Measurements from ENCODE around the gene UQCC2.

UQCC2 gene

DNA sequence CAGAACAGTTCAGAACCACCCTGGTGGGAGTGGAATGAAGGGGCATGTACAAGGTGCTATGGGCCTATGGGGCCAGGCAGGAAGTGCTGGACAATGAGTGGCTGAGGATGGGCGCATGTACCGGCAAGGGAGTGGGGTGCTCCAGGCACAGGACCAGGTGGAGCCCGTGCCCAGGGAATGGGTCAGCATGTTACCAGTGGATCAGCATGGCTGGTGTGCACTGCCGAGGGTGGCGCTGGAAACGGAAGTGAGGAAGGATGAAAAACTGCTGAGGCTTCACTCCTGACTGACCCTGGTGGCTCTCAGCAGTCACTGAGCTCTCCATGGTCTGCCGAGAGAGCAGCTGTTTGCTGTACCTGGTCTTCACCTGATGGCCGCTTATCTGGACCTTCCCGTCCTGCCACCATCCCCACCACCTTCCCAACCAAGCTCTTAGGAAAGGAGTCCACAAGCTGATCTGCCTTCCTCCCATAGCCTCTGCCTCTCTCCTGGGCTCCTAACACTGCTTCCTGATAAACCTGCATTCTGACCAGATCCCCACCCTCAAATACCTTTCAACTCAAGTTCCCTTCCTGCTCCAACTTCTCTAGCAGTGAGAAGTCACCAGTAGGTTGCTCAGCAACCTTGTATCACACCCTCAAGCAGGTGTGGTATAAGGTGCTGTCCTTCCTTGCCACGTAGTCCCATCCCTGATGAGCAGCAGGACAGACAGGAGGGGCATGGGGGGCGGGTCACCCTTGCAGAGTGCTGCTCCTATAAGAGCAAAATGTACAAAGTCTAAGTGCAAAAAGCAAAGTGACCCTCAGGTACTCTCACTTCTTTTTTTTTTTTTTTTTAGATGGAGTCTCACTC lies 7.1 kb downstream of the UQCC2 start:
- no peak for DNase-seq

GRCh38 chr6:33702345-33702977 lies 9.0 kb downstream of the UQCC2 start:
- peak; percentile 36 to 39 for DNase-seq

DNA sequence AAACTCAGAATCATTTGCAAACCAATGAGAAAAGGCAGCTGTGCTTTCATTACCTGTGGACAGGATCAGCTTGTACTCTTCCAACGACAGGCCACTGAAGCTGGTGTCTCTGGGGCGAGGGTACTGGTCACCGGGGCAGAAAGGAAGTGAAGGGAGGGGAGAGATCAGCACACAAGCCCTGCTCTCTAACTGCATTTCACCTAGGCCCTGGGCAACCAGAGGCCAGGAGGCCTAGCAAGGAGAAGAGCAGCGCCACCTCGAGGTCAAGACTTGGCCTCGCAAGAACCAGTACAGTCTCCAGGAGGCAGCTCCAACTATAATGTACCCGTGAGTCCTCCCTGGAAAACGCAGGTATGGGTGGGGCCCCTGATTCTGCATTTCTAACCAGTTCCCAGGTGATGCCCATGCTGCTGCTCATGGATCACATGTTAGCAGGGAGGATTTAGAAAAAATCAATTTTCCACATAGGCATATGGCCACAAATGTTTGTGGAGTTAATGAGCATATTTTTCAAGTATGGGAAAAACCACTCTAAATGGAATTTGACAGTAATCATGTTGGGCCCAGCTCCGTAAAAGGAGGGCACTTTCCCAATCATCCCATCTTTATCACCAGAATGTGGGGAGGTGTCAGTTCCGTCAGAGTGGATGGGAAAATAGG lies 11.0 kb downstream of the UQCC2 start:
- peak; percentile 77 to 80 for DNase-seq

DNA sequence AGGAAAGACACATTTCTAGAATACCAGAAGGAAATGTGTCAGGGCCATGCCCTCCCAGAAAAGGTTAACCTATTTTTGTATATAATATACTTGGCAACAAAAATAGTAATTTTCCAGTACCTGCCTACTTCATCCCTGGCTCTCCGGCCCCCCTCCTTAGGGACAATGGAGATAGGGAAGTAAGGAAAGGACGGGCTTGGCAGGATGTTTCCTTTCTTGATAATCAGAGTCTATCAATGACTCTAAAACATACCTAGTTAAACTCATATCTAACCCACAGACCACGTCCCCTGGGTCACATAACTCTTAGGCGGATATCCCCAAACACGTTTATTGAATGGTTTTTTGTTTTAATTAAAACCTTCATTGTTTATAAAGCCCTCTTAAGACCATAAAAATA lies 11.8 kb downstream of the UQCC2 start:
- DNase-seq = no peak

DNA sequence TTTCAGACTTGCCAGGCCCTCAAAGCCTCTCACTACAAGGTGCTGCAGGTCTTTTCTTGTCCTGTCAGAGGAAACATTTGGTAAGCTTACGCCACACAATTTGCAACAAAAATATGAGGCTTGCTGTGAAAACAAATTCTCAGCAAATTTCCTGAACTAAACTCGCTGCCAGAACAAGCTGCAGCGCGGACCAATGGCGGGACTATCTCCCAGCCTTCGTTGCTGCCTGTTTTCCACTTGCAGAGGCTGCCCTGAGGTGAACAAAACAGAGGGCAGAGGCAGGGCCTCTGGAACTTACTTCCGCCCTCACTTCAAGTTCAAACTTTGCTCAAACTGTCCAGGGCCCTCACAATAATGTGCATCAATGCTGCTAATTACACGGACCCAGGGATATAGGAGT lies 12.4 kb downstream of the UQCC2 start:
- no peak for DNase-seq

DNA sequence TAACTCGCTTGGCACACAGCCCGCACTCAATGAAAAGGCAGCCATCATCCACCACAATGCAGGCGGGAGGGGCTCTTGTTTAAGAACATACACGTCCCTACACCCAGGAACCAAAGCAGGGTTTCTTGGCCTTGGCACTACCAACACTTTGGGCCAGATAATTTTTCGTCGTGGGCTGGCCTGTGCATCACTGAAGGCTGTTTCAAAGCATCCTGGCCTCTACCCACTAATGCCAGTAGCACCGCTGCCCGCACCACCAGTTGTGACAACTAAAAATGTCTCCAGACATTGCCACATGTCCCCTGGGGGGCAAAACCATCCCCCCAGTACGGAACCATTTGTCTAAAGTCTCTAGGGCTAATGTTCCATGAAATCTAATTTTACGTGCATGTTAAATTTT lies 13.0 kb downstream of the UQCC2 start:
- no peak for DNase-seq

DNA sequence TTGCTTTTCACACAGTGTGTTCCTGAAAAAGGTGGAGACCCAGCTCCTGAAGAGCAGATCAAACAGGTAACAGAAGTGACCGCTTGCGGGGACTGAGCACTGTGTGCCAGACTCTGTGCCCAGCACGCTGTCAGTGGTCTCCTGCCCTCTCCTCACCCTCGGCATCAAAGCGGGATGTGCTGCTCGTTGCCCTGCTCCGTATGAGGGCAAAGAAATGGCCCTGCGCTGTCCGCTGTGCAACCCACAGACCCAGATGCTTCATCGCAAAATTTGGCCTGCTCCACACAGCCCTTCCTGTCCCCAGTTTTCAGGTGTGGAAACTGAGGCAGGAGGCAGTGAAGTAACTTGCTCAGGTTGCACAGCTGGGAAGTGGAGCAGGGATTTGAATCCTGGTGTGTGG lies 13.7 kb downstream of the UQCC2 start:
- DNase-seq = no peak

DNA sequence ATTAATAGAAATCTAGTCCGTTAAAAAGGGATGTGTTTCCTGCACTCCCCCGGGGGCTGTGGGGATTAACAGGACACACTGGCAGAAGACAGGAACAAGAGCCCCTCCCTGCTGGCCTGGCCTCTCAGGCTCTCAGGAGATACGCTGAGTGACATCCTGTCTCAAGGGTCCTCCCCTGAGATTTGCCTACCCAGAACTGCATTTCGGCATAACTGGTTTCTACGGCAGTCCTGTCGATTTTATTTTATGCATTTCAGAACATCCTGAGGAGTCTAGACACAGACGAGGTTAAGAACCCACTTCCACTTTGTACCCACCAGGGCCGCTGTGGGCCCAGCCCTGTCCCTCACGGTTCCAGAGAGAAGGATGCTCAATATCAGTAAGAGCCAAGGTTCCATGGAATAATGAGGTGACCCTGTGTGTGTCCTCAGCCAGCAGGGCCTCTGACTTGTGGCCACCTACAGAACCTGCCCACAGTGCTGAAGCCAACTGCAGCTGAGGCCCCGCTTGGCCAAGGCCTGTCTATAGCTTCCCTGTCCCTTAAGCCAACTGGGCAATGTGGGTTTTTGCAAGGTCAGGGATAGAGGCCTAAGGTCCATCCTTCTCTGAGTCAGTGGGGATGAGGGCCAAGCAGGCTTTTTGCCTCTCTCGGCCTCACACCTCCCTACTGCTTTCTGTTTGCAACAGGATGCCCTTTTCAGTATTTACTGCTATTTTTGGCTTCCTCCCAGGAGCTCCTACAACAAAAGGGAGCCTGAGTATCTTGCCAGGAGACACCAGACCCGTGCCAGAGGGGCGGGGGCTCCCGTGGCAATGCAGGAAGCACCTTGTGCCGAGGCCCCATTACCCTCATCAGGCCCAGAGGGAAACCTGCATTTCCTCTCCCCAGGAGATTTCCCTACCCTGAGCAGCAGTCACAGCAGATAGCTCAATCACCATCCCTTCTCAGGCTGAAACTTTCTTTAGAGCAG lies 14.7 kb downstream of the UQCC2 start:
- peak; percentile 17 to 33 for DNase-seq

DNA sequence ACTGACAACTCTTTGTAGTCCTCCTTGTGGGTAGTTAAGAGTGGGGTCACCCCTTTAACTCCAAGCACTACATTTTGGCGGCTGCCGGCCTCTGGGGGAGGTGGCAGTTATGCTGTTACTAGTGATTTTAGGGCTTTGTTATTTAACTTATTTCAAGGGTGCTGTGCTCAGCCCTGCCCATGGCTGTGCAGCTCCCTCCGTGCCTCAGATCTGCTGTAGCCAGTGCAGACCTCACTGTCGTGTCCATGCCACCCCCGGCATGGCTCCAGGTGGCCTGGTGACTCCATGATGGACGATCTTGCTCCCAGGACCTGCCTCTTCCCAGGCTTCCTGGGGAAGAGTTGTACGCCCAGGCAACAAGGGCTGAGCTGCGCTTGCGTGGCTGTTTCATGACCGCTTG lies 15.4 kb downstream of the UQCC2 start:
- DNase-seq = no peak

GRCh38 chr6:33695451-33695887 lies 16.0 kb downstream of the UQCC2 start:
- DNase-seq = no peak

- no peak for DNase-seq
Measured at GRCh38 chr6:33694977-33695376, 16.5 kb downstream of the UQCC2 start.

GRCh38 chr6:33694401-33694931 lies 17.0 kb downstream of the UQCC2 start:
- DNase-seq = peak; percentile 73 to 82

DNA sequence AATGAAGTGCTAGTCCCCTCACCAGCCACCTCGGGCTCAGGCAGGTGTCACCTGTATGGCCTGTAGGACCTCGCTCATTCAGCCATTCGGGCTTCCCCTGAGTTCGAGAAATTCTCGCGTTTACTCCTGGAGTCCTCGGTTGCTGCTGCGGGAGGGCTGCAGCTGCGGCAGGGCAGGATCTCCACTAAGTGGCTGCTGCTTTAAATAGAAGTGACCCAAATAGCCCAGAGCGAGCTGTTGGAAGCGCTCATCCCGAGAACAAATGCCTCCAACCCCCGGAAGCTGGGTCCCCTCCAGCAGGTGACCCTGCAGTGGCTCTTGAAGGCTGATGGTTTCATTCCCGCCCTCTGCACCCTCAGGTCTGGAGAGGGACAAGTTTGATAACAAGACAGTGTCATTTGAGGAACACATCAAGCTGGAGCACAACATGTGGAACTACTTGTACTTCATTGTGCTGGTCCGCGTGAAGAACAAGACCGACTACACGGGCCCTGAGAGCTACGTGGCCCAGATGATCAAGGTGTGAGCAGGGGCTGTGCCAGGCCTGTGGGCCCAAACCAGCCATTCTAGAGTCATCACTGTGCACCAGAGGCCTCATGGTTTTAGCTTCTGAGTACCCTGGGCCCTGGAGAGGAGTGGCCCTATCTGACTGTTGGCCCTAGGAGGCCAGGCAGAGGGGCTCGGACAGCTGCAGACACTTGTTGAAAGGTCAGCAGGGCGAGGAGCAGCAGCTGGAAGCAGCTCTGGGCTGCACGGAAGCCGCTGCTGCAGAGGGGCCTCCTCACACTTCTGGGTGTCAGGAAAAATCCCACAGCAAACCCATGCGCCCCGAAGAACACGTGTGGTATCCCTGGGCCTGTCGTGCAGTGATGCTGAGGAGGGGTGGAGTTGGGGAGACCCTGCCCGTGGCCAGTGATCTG lies 18.1 kb downstream of the UQCC2 start:
- DNase-seq = no peak

- DNase-seq = peak; percentile 75 to 79
Measured at GRCh38 chr6:33692760-33693158, 18.7 kb downstream of the UQCC2 start.

DNA sequence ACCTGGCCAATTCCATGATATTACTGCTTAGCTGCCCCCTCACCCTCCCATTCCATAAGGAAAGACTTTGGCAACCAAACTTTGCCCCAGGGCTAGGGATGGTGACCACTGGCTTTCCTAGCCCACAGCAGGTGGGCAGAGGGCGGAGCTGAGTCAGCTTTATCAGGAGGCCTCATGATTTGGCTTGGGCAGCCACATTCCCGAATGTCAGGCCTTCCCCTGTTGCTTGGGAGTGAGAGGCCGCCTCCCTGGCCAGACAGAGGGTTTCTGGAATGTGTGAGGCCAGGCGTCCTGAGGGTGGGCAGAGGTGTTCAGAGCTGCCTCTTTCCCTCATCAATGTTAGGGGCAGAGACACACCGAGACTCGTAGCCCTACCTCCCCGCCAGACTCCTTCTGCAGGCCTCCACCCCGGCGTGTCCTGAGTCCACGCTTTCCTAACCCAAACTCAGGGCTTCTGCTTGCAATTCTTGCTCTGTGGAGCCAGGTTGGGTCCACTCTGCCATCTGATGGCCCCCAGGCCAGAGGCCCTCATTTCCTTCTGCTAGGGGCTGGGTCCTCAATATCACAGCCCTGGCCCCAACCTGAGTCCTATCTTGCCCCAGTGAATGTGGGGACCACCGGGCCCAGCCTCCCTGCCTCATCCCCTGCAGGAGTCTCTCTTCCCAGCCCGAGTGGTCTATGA lies 19.3 kb downstream of the UQCC2 start:
- DNase-seq = no peak

- DNase-seq = no peak
Measured at GRCh38 chr6:33691456-33692077, 19.9 kb downstream of the UQCC2 start.

- DNase-seq = no peak
Measured at GRCh38 chr6:33690766-33691165, 20.7 kb downstream of the UQCC2 start.

- no peak for DNase-seq
Measured at GRCh38 chr6:33689879-33690278, 21.6 kb downstream of the UQCC2 start.

DNA sequence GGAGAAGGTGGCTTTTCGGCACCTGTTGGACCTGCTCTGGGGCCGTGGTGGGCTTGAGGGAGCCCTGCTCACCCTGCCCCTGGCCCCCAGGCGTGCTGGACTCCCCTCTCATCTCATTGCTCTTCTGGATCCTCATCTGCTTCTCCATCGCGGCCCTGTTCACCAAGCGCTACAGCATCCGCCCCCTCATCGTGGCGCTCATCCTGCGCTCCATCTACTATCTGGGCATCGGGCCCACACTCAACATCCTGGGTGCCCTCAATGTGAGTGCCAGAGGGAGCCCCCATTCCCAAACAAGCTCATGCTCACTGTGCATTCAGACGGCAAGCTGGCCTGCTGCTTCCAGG lies 22.4 kb downstream of the UQCC2 start:
- DNase-seq = no peak

- no peak for DNase-seq
Measured at GRCh38 chr6:33688451-33689147, 22.9 kb downstream of the UQCC2 start.

All from activated CD4-positive, alpha-beta T cell treated with anti-CD3 and anti-CD28 coated beads, Interleukin-2, amount 50 U/mL, for 48 hours (primary cell).